Umbilical cord (tissue), 2 donors: ENCODE data around the gene RUNDC1. TPM values are rescaled to one million over a fixed set of nuclear protein-coding genes. Genes with fewer than 3 reads are reported as not detected.
A peak's percentile ranks its signal among the peaks of the same experiment; 100 is the strongest.

Experiments
- DNase-seq: peaks from one replicate; pipeline ENCODE4 v3.0.0-alpha.2; 2015; ENCODE audit warnings: low spot score
- total RNA-seq: library from RNA; depleted of rRNA; stranded (reverse); fragments of >200 nt; gene quantifications from one replicate; pipeline ENCODE4 v1.2.3, GENCODE V29; 2014; ENCODE audit warnings: low replicate concordance; ENCODE audit not compliant: insufficient read depth

RUNDC1 gene
- total RNA-seq, 1 donor from 2014 or later: 17.8 TPM

GRCh38 chr17:43018932-43019331, 38.6 kb downstream of the RUNDC1 start:
- no peak for DNase-seq

- DNase-seq: peak; percentile 69
Measured at GRCh38 chr17:43019418-43019817, 39.1 kb downstream of the RUNDC1 start.

DNA sequence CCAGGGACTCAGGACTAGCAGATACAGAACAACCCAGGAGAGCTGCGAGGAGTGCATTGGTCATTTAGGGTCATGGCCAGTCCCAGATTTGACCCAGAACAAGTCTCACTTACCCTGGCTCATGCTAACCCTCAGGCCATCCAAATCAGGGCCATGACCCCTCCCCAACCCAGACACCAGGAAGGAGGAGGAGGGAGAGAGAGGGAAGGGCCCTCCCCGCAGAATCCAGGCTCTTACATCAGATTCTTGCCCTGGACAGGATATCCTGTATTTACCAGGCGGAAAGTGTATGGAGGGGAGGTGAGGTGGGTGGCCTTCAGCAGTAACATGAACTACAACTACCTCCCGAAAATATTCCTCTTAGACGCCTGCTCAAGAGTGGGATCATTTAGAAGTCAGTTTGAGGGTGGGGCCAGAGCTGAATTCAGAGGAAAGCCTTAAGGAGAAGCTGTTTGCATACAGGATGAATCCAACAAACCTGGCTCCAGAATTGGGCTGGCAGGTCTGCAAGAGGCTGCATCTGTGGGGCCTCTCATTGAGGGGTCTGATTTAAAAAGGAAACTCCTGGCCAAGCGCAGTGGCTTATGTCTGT, 39.8 kb downstream of the RUNDC1 start:
- DNase-seq: peak; percentile 61

DNA sequence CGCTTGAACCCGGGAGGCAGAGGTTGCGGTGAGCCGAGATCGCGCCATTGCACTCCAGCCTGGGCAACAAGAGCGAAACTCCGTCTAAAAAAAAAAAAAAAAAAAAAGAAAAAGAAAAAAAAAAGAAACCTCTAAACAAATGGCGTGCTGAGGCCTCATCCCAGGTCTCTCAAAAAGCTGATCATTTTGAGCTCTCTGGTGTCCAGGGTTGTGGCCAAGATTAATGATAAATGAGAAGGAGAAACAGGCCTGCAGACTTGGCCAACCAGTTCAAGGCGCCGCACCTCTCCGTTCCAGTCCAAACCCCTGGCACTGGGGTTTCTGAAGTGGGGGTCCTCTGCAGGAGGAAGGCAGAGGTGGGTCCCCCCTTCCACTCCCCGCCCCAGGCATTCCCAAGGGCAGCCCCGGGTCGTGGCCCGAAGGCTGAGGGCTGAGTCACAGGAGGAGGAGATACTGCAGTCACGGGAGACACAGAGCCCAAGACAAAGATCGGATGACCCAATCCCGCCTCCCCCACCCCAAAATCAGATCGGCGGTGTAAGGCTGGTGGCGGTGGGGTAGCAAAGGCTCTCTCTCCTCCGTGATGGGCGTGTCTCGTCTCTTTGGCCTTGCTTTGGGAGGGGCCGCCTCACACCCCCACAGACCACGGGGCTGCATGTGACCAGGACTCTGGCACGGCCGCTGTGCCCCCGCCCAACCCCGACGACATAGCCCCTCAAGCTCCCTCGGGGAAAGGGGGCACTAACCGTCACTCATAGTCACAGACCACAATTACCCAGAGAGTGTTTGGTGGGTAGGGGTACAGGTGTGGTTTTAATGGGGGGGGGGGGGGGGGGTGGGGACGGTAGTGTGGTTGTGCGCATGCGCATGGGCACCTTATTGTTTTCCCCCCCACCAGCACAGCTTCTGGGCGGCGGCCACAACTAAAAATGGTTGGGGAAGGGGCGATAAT, 40.7 kb downstream of the RUNDC1 start:
- peak; percentile 68 for DNase-seq

GRCh38 chr17:43021741-43022512, 41.6 kb downstream of the RUNDC1 start, which contains the start of gene VAT1:
Gene VAT1, minus strand, starts transcription at chr17:43022385. Its CDS starts 63 bp downstream, at chr17:43022322.
- DNase-seq: peak; percentile 87

GRCh38 chr17:43024407-43025289, 44.3 kb downstream of the RUNDC1 start, which contains the start of gene RND2:
Gene RND2, plus strand, starts transcription at chr17:43025231. Its CDS starts 117 bp downstream, at chr17:43025348.
- DNase-seq: peak; percentile 97

- DNase-seq: no peak
Measured at GRCh38 chr17:43025290-43025657, 44.9 kb downstream of the RUNDC1 start.

DNA sequence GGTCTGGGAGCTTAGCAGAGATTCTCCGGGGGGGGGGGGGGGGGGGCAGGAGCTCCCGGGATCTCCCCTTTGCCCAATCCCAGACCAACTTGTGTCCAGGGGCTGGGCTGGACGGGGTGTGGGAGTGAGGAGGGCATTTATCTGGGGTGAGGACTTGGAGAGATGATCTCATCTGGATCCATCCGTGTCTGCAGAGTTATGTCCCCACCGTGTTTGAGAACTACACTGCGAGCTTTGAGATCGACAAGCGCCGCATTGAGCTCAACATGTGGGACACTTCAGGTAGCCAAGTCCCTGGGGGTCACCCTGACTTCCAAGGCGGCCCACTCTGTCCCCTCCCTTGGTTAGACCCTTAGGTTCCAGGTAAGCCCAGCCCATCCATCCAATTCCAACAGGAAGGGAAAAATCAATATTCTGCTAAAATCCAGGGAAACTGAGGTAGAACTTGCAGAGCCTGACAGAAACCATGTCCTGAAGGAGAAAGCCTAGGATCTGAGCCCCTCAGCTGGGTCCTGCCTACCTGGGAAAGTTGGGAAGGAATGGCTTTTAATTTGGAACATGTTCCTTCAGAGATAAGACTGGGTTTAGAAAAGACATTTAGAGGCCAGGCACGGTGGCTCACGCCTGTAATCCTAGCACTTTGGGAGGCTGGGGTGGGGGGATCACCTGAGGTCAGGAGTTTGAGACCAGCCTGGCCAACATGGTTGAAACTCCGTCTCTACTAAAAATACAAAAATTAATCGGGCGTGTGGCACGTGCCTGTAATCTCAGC, 45.6 kb downstream of the RUNDC1 start:
- no peak for DNase-seq

GRCh38 chr17:43026595-43026994, 46.2 kb downstream of the RUNDC1 start:
- peak; percentile 51 for DNase-seq

DNA sequence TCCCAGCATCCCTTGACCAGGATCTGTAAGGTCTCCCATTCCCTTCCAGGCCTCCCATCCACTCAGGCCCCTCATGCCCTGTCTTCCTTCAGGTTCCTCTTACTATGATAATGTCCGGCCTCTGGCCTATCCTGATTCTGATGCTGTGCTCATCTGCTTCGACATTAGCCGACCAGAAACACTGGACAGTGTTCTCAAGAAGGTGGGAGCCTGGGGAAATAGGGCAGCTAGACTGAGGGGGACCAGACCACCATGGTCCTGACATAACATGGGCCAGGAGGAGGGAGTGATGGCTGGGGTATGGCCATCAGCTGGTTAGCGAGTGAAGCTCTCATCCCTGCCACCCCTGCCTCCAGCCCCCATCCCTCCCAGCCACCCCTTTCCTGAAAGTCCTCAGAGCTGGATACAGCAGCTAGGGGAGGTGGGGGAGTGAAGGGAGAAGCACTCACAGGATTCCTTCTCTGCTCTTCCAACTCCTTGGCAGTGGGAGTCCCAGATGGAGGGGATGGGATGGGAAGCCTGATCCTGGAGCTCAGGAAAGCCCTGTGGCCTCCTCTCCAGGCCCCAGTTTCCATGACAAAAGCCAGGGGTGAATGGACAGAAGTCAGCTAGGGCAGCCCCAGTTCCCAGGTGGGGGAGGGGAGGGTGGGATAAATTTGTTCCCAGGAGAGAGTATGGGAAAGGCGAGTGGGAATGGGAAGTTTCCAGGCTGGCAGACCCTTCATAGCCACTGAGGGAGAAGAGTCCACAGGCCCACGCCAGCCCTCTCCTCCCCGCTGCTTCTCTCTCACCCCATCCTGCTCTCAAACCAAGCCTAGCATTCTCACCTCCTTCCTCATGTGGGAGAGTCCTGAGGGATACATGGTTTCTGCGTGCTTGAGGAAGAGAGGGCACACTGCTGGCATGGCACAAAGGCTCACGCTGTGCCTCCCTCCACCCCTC, 47.0 kb downstream of the RUNDC1 start:
- DNase-seq: no peak

DNA sequence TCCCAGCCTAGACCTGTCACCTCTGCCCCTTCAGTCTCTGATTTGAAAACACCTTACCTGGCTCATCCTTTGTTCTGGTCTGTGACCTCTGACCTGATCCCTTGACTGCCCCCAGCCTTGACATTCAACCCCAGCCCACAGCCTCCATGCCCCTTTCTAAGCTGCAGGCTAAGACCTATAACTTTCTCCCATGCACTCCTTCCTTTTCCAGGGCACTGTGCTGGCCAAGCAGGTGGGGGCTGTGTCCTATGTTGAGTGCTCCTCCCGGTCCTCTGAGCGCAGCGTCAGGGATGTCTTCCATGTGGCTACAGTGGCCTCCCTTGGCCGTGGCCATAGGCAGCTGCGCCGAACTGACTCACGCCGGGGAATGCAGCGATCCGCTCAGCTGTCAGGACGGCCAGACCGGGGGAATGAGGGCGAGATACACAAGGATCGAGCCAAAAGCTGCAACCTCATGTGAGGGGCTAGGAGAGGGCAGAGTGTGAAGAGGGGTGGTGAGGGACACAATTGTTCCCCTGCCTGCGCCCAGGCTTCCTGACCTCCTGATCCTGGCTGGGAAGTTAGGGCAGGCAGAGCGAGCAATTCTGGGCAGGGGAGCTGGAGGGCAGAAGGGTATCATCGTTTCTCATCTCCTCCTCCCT, 48.0 kb downstream of the RUNDC1 start:
- DNase-seq: no peak

DNA sequence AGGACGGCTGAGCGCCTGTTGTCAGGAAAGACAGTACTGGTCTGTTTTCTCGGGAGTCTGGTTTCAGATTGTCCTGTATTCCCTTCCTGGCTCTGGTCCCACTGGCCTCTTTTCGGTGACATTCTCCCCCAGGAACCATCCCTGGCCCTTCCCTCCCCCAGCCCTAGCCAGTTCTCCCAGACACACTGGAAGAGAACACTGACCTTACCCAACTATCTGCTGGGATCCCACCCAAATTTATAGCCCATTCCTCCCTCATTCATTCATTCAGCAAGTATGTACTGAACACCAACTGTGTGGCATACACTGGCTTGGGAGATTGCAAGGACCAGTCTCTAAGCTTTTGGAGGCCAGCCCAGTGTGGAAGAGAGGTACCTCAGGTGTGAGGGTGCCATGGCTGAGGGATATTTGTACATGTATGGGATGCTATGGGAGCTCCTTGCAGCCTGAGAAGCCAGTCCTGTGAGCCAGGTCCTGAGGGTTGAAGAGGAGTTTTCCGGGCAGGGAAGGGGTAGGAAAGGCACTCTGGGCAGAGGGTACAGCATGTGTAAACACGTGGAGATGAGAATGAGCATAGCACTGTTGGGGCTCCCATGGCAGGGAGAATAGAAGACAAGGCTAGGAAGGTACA, 49.9 kb downstream of the RUNDC1 start:
- no peak for DNase-seq

- DNase-seq: no peak
Measured at GRCh38 chr17:43031666-43032065, 51.3 kb downstream of the RUNDC1 start.

- DNase-seq: no peak
Measured at GRCh38 chr17:43033948-43034881, 53.9 kb downstream of the RUNDC1 start.

DNA sequence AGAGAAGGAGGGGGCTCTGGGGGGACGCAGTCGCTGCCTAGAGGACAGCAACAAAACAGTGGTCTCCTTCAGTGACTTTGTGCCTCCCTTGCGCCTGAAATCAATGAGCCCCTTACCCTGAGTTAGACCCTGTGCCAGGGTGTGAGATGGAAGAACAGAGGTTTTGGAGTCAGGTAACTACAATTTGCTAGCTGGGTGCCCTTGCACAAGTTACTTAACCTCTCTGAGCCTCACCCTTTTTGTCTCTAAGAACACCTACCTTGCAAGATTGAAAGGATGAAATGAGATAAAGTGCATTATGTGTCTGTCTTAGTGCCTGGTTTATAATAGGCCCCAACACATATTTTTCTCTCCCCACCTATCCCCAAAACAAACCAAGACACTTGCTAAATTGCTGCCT, 54.5 kb downstream of the RUNDC1 start:
- no peak for DNase-seq

- no peak for DNase-seq
Measured at GRCh38 chr17:43039646-43040045, 59.3 kb downstream of the RUNDC1 start.

- no peak for DNase-seq
Measured at GRCh38 chr17:43040655-43041054, 60.3 kb downstream of the RUNDC1 start.
